DMS 273 (cell line): ENCODE measurements around the gene GPT2.

Experiments
- DNase-seq: peaks from one replicate; lab custom pipeline; 2025; ENCODE audit not compliant: unreplicated experiment; lab: John Stamatoyannopoulos, UW

GPT2 gene

GRCh38 chr16:46895399-46896313 lies 11.5 kb downstream of the GPT2 start:
- DNase-seq: no peak

- DNase-seq: peak; percentile 13
Observed at GRCh38 chr16:46896314-46896968, 12.3 kb downstream of the GPT2 start.

DNA sequence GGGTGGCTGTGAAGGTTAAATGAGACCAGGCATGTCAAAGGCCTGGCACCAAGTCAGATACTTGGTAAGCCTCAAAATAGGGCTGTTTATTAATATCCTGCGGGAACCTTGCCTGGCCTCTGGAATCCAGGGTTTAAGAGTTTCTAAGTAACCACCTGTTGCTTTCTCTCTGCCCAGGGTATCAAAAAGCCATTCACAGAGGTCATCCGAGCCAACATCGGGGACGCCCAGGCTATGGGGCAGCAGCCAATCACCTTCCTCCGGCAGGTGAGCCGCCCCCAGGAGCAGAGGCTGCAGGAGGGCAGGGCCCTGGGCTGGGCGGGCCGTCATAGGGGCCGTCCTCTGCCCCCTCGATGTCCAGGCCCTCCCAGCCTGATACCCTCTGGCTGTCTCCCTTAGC lies 13.3 kb downstream of the GPT2 start:
- DNase-seq: no peak

GRCh38 chr16:46898006-46898405 lies 13.8 kb downstream of the GPT2 start:
- no peak for DNase-seq

GRCh38 chr16:46899443-46900143 lies 15.4 kb downstream of the GPT2 start:
- DNase-seq: no peak

GRCh38 chr16:46900455-46901235 lies 16.5 kb downstream of the GPT2 start:
- no peak for DNase-seq

- no peak for DNase-seq
Observed at GRCh38 chr16:46901709-46902108, 17.5 kb downstream of the GPT2 start.

GRCh38 chr16:46903255-46903905 lies 19.2 kb downstream of the GPT2 start:
- no peak for DNase-seq

DNA sequence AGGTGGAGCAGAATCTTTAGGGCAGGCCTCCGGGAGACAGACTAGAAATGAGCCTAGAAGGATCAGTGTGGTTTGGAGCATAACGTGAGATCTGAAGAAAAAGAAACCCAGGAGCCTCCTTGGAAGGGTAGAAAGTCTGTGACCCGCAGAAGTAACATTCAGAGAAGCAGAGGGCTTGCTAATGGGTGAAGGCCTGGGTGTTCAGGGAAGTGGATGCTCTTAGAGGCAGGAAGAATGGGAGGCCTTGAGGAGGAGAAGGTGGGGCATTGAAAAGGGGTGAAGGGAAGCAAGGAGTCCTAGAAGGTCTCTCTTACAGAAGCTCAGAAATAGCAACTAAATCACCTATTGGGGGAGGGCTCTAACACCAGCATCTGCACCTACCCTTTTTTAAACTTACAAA lies 20.3 kb downstream of the GPT2 start:
- no peak for DNase-seq

DNA sequence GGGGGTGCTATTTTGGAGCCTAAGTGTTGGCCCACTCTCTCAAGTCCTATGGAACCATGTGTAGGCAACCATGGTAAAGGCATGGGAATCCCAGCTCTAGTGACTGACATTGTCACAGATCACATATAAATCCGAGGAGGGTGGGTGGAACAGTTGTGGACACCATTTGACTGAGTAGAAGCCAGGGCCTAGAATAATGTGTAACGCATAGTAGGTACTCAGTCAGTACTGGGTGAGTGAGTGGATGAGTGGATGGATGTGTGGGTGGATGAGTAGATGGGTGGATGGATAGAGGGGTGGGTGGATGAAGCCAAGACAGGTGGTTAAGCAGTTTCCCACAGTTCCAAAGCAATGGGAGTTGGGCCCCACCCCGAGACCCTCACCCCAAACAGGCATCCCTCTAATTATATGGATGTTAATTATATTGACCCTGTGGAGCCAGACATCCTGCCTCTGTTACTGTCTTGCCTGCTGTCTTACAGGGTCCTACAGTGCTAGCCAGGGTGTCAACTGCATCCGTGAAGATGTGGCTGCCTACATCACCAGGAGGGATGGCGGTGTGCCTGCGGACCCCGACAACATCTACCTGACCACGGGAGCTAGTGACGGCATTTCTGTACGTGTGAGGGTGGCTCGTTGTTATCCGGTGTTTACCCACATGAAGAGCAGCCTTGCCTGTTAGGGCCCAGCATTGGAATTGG lies 22.3 kb downstream of the GPT2 start:
- no peak for DNase-seq

- no peak for DNase-seq
Observed at GRCh38 chr16:46907061-46907774, 23.1 kb downstream of the GPT2 start.

DNA sequence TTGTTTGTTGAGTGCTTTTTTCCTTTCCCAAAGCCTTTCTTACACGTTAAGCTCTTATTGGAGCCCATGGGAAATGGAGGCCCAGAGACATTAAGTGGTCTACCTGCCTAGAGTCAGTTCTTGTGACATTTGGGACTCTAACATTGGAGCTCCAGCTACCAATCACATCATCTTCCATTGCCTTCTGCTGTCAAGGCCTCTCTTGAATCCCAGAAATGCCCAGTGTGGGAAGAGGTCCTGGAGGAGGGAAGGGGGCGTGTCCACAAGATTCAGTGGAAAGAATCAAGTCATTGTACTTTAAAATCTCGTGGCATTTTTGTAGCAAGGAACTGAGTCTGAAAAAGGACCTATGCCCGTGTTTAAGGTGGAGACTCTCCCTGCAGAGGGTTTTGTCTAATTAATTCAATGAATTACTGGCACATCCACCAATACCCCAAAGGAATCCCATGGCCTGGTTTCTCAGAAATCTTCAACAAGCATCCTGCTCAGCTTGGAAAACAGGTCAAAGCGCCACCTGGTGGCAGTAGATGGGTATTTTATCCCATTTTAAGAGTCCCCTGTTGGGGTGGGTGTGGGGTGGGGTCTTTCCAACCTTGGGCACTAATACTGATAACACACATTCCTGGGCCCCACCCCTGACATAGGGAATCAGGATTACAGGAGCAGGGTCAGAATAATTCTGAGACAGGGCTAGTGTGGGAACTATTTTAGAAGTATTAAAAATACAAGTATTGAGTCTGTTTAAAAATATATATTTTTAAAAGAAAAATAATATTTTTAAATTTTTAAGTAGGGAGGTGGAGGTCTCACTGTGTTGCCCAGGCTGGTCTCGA lies 24.6 kb downstream of the GPT2 start:
- peak; percentile 83 for DNase-seq

DNA sequence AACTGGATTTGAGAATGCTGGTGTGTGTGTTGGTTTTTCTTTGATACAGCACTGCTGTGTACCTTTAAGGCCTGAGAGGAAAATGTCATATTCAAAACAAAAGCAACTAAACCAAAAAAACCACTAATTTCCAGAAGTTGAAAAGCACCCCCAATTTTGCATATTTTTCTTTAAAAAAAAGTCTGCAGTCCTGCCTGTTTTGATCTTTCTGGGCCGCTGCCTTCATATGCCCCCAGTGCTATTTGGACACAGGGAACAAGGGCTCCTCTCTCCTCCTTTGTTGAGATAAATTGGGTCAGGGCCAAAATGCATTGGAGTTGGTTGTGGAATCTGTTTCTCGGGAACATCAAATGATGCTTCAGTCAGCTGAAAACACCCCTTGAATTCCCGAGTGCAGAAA lies 26.9 kb downstream of the GPT2 start:
- no peak for DNase-seq

DNA sequence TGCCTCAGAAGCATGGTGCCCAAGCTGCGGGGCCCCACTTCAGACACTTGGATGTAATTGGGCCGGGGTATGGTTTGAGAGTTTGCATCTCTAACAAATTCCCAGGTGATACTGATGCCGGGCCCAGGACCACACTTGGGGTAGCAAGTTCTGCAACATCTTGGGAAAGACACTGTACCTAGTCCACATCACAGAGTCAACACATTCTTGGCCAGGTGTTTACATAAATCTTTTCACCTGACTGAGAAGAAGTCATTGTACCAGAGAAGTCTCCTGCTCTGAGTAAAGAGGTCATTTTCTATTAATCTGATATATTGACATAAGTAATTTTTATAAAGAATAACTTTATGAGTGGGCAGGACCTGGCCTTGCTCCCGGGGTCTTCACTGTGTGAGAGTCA lies 27.5 kb downstream of the GPT2 start:
- no peak for DNase-seq

GRCh38 chr16:46914556-46915201 lies 30.5 kb downstream of the GPT2 start:
- DNase-seq: no peak

DNA sequence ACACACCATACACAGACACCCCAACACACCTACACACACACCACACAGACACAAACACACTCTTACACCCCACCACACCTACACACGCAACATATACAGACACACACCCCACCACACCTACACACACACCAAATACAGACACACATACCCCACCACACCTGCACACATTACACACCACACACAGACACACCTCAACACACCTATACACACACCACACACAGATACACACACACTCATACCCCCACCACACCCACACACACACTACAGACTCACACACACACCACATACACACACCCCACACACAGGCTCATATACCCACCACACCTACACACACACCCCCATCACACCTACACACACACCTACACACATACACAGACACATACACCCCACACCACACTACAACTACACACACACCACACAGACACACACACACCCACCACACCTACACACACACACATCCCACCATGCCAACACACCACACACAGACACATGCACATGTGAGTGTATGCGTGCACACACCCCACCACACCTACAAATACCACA lies 31.4 kb downstream of the GPT2 start:
- DNase-seq: no peak

DNA sequence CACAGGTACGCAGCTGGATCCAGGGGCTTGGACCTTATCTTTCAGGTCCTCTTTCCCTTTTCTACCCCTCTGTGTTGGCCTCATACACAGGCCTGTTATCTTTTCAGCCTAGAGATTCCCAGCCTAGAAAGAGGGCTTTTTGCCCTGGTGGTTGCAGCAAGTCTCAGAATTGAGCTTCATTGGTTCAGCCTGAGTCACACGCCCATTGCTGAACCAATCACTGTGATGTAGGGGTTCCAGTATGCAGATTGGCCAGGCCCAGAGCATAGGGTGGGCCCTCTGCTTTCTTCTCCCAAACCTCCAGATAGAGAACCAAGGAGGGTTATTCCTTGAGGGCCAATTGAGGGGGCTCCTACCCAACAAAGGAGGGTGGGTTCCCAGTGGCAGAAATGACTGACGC lies 32.8 kb downstream of the GPT2 start:
- no peak for DNase-seq

DNA sequence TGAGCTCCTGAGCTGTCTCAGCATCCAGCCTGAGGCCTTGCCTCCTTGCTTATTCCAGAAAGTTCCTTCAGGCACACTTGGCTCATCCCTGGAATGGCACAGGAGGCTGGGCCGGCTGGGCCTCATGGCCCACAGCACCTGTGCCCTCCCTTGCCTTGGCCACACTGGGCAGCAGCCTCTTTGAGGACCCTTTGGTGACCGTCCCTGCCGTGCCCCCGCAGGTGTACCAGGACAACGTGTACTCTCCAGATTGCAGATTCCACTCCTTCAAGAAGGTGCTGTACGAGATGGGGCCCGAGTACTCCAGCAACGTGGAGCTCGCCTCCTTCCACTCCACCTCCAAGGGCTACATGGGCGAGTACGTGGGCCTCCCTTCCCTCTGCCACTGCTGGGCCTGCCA lies 34.2 kb downstream of the GPT2 start:
- no peak for DNase-seq
